Stimulated activated memory B cell treated with anti-CD40 and anti-IgM and Interleukin-4, amounts not matched to agents 10 μg/mL and 1 μg/mL and 100 μg/mL, for 72 hours (primary cell): ENCODE measurements around the gene ZCCHC10.
A peak's percentile ranks its signal among the peaks of the same experiment; 100 is the strongest.
"Not testable (repeated sequence)": the region's sequence is repeated elsewhere in the genome, so short reads cannot be mapped to it uniquely, and the experiment has no call there.

Experiments
- ATAC-seq: fragments of 150-1000 bp; cut with Tn5 transposase; 2 replicates; pipeline ENCODE4 v1.10.0; 2021
- H3K27ac Mint-ChIP-seq: one replicate; pipeline ENCODE4 v1.8.0; 2022; ENCODE audit warnings: mild to moderate bottlenecking, mixed read lengths
- H3K27me3 Mint-ChIP-seq: one replicate; pipeline ENCODE4 v1.8.0; 2022; ENCODE audit warnings: mixed read lengths
- H3K36me3 Mint-ChIP-seq: one replicate; pipeline ENCODE4 v1.8.0; 2022; ENCODE audit warnings: mixed read lengths
- H3K4me1 Mint-ChIP-seq: one replicate; pipeline ENCODE4 v1.8.0; 2022; ENCODE audit warnings: mixed read lengths
- H3K4me3 Mint-ChIP-seq: one replicate; pipeline ENCODE4 v1.8.0; 2022; ENCODE audit warnings: mild to moderate bottlenecking, moderate library complexity, mixed read lengths
- H3K9me3 Mint-ChIP-seq: one replicate; pipeline ENCODE4 v1.8.0; 2022; ENCODE audit warnings: mixed read lengths

Gene ZCCHC10

GRCh38 chr5:132971483-132972435, 54.6 kb downstream of the ZCCHC10 start:
- Mint-ChIP-seq H3K9me3 (peaks cover 4% of the 10 kb centered on the region), H3K4me3 (no peak overlapping the region), H3K4me1 (no peaks in the 10 kb centered on the region), H3K27ac (no peak overlapping the region), H3K36me3 (peaks cover 2% of the 10 kb centered on the region), H3K27me3 (no peaks in the 10 kb centered on the region)
- no peak for ATAC-seq

- Mint-ChIP-seq H3K27ac (no peak overlapping the region), H3K9me3 (no peaks in the 10 kb centered on the region), H3K4me3 (no peak overlapping the region), H3K36me3 (no peaks in the 10 kb centered on the region), H3K27me3 (no peaks in the 10 kb centered on the region), H3K4me1 (peaks cover 20% of the 10 kb centered on the region)
- ATAC-seq, result no peak
These were observed 61.2 kb downstream of the ZCCHC10 start for GRCh38 chr5:132965120-132965519.

- Mint-ChIP-seq H3K9me3 (no peaks in the 10 kb centered on the region), H3K27me3 (no peaks in the 10 kb centered on the region), H3K27ac (peak within 1 kb of the TSS; percentile 96), H3K4me3 (peak within 1 kb of the TSS; percentile 89), H3K4me1 (peaks cover 29% of the 10 kb centered on the region), H3K36me3 (peaks cover 4% of the 10 kb centered on the region)
- peak; percentile 97 for ATAC-seq
These were observed 62.9 kb downstream of the ZCCHC10 start, which contains the start of gene AFF4 for GRCh38 chr5:132963171-132964104. AFF4 (minus strand) TSS chr5:132963634; CDS start chr5:132937189, 26,445 bp downstream.

- Mint-ChIP-seq H3K36me3 (peaks cover 8% of the 10 kb centered on the region), H3K27ac (peak overlapping the region; percentile 96), H3K4me3 (peak overlapping the region; percentile 89), H3K4me1 (peaks cover 34% of the 10 kb centered on the region), H3K27me3 (no peaks in the 10 kb centered on the region), H3K9me3 (no peaks in the 10 kb centered on the region)
- no peak for ATAC-seq
These were observed 63.8 kb downstream of the ZCCHC10 start for GRCh38 chr5:132962429-132963021.

GRCh38 chr5:132961887-132962286, 64.5 kb downstream of the ZCCHC10 start:
- no peaks in the 10 kb centered on the region for H3K9me3 Mint-ChIP-seq
- H3K27me3 Mint-ChIP-seq, result no peaks in the 10 kb centered on the region
- peak overlapping the region; percentile 89 for H3K4me3 Mint-ChIP-seq
- no peak for ATAC-seq
- H3K27ac Mint-ChIP-seq, result peak overlapping the region; percentile 96
- peaks cover 8% of the 10 kb centered on the region for H3K36me3 Mint-ChIP-seq
- H3K4me1 Mint-ChIP-seq, result peaks cover 34% of the 10 kb centered on the region

- ATAC-seq, H3K36me3 Mint-ChIP-seq, H3K27ac Mint-ChIP-seq, H3K27me3 Mint-ChIP-seq, H3K4me3 Mint-ChIP-seq, H3K9me3 Mint-ChIP-seq: not testable (repeated sequence)
- peaks cover 34% of the 10 kb centered on the region for H3K4me1 Mint-ChIP-seq
These were observed 65.1 kb downstream of the ZCCHC10 start for GRCh38 chr5:132961123-132961815.

GRCh38 chr5:132956166-132956799, 70.1 kb downstream of the ZCCHC10 start:
- H3K27me3 Mint-ChIP-seq, H3K9me3 Mint-ChIP-seq, H3K27ac Mint-ChIP-seq, H3K4me3 Mint-ChIP-seq, ATAC-seq: not testable (repeated sequence)
- peaks cover 38% of the 10 kb centered on the region for H3K36me3 Mint-ChIP-seq
- peaks cover 47% of the 10 kb centered on the region for H3K4me1 Mint-ChIP-seq

- H3K4me3 Mint-ChIP-seq, result no peak overlapping the region
- H3K4me1 Mint-ChIP-seq, result peaks cover 42% of the 10 kb centered on the region
- H3K36me3 Mint-ChIP-seq, result peaks cover 46% of the 10 kb centered on the region
- H3K27ac Mint-ChIP-seq, result no peak overlapping the region
- H3K27me3 Mint-ChIP-seq, result no peaks in the 10 kb centered on the region
- no peaks in the 10 kb centered on the region for H3K9me3 Mint-ChIP-seq
- ATAC-seq, result no peak
These were observed 72.6 kb downstream of the ZCCHC10 start for GRCh38 chr5:132953710-132954109.

GRCh38 chr5:132952829-132953228, 73.5 kb downstream of the ZCCHC10 start:
- Mint-ChIP-seq H3K4me1 (peaks cover 41% of the 10 kb centered on the region), H3K4me3 (no peak overlapping the region), H3K9me3 (no peaks in the 10 kb centered on the region), H3K27me3 (no peaks in the 10 kb centered on the region), H3K27ac (no peak overlapping the region), H3K36me3 (peaks cover 43% of the 10 kb centered on the region)
- ATAC-seq, result no peak

- no peak for ATAC-seq
- no peaks in the 10 kb centered on the region for H3K9me3 Mint-ChIP-seq
- H3K36me3 Mint-ChIP-seq, result peaks cover 48% of the 10 kb centered on the region
- H3K4me1 Mint-ChIP-seq, result peaks cover 46% of the 10 kb centered on the region
- no peaks in the 10 kb centered on the region for H3K27me3 Mint-ChIP-seq
- no peak overlapping the region for H3K4me3 Mint-ChIP-seq
- no peak overlapping the region for H3K27ac Mint-ChIP-seq
These were observed 74.5 kb downstream of the ZCCHC10 start for GRCh38 chr5:132951897-132952296.

- peaks cover 40% of the 10 kb centered on the region for H3K36me3 Mint-ChIP-seq
- H3K27ac Mint-ChIP-seq, result no peak overlapping the region
- H3K4me1 Mint-ChIP-seq, result peaks cover 40% of the 10 kb centered on the region
These were observed 77.2 kb downstream of the ZCCHC10 start for GRCh38 chr5:132949136-132949535.

GRCh38 chr5:132947671-132948070, 78.7 kb downstream of the ZCCHC10 start:
- Mint-ChIP-seq H3K27ac (no peak overlapping the region), H3K9me3 (no peaks in the 10 kb centered on the region), H3K27me3 (no peaks in the 10 kb centered on the region), H3K36me3 (peaks cover 30% of the 10 kb centered on the region), H3K4me1 (peaks cover 32% of the 10 kb centered on the region), H3K4me3 (no peak overlapping the region)
- no peak for ATAC-seq

More at GRCh38 chr5:132949136-132949535, 77.2 kb downstream of the ZCCHC10 start:
- Mint-ChIP-seq H3K9me3 (no peaks in the 10 kb centered on the region), H3K4me3 (no peak overlapping the region), H3K27me3 (no peaks in the 10 kb centered on the region)
- ATAC-seq, result no peak
